Amniotic epithelial cell (primary cell): ENCODE results near the gene SLBP.

Source experiments
- DNase-seq: peaks from one replicate; pipeline ENCODE4 v3.0.0-alpha.2; 2010; ENCODE audit warnings: low read depth

The SLBP gene

GRCh38 chr4:1712216-1713002 lies at the start of gene SLBP:
TSS of gene SLBP (minus strand) at chr4:1712319. CDS start at chr4:1712188, 131 bp downstream.
- DNase-seq, result peak; percentile 96

- DNase-seq, result no peak
These were observed 49.1 kb upstream of the SLBP start for GRCh38 chr4:1761130-1761689.

GRCh38 chr4:1760521-1761071 lies 48.5 kb upstream of the SLBP start:
- no peak for DNase-seq

GRCh38 chr4:1759818-1760223 lies 47.7 kb upstream of the SLBP start:
- DNase-seq, result no peak

- no peak for DNase-seq
These were observed 47.2 kb upstream of the SLBP start for GRCh38 chr4:1759170-1759817.

- no peak for DNase-seq
These were observed 46.4 kb upstream of the SLBP start for GRCh38 chr4:1758306-1759121.

- DNase-seq, result no peak
These were observed 45.7 kb upstream of the SLBP start for GRCh38 chr4:1757836-1758235.

- DNase-seq, result no peak
These were observed 45.0 kb upstream of the SLBP start for GRCh38 chr4:1756893-1757779.

GRCh38 chr4:1756079-1756478 lies 44.0 kb upstream of the SLBP start:
- DNase-seq, result no peak

- DNase-seq, result no peak
These were observed 43.2 kb upstream of the SLBP start for GRCh38 chr4:1755297-1755696.

- DNase-seq, result no peak
These were observed 42.2 kb upstream of the SLBP start for GRCh38 chr4:1754336-1754735.

GRCh38 chr4:1753697-1754311 lies 41.7 kb upstream of the SLBP start:
- no peak for DNase-seq

GRCh38 chr4:1753294-1753696 lies 41.2 kb upstream of the SLBP start:
- no peak for DNase-seq

- peak; percentile 55 for DNase-seq
These were observed 40.3 kb upstream of the SLBP start for GRCh38 chr4:1752284-1753041.

- DNase-seq, result no peak
These were observed 39.8 kb upstream of the SLBP start for GRCh38 chr4:1751919-1752283.

GRCh38 chr4:1751155-1751918 lies 39.2 kb upstream of the SLBP start:
- DNase-seq, result no peak

GRCh38 chr4:1750381-1751154 lies 38.4 kb upstream of the SLBP start:
- DNase-seq, result no peak

- DNase-seq, result no peak
These were observed 37.7 kb upstream of the SLBP start for GRCh38 chr4:1749826-1750225.
